Nephron (organoid): Measurements from ENCODE around the gene FAM83F.

Experiments
- H3K27ac Mint-ChIP-seq, 3 experiments: 2 replicates each; pipeline ENCODE4 v1.8.0; 2020; ENCODE audit warnings: mixed read lengths in 3 of 3, mild to moderate bottlenecking in 2 of 3, moderate library complexity in 1 of 3
- H3K27me3 Mint-ChIP-seq: 2 replicates; pipeline ENCODE4 v1.8.0; 2021; ENCODE audit warnings: low read depth, mild to moderate bottlenecking, moderate library complexity, mixed read lengths
- H3K36me3 Mint-ChIP-seq: 2 replicates; pipeline ENCODE4 v1.8.0; 2020; ENCODE audit warnings: low read depth, mixed read lengths
- H3K4me1 Mint-ChIP-seq: 2 replicates; pipeline ENCODE4 v1.8.0; 2020; ENCODE audit warnings: mixed read lengths
- H3K4me3 Mint-ChIP-seq, 3 experiments: 2 replicates each; pipeline ENCODE4 v1.8.0; 2020; ENCODE audit warnings: mild to moderate bottlenecking in 3 of 3, mixed read lengths in 3 of 3, moderate library complexity in 2 of 3
- H3K9me3 Mint-ChIP-seq: 2 replicates; pipeline ENCODE4 v1.8.0; 2020; ENCODE audit warnings: mixed read lengths
- CTCF ChIP-seq, 3 experiments: fragments of 200-600 bp; sonication (generic); IDR thresholded peaks; one replicate each; pipeline ENCODE4 v1.5.0; 2021; ENCODE audit warnings: antibody characterized with exemption in 3 of 3; ENCODE audit not compliant: unreplicated experiment in 3 of 3

FAM83F gene

DNA sequence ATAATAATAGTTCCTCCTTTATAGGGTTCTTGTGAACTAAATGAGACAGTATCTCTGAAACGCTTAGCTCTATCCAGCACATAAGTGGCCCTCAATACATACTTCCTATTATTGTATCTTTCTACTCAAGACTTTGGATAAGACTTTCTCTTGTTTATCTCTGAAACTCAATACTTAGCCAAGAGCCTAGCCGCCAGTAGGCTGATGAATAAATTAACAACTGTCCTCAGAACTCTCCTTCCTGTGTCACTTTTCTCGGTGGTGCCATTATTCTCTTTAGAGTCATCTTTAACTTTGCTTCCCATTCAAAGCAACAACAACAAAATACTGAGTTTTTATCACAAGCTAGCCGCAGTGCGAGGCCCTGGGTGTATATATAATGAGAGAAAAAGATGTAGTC, 86.9 kb downstream of the FAM83F start:
- Mint-ChIP-seq H3K9me3 (no peaks in the 10 kb centered on the region), H3K36me3 (peaks cover 3% of the 10 kb centered on the region), H3K27me3 (no peaks in the 10 kb centered on the region), H3K27ac (no peak overlapping the region), H3K4me1 (no peaks in the 10 kb centered on the region), H3K4me3 (no peak overlapping the region)
- no peak for TF ChIP-seq CTCF (IDR thresholded peaks at IDR 0.05; ENCODE audit: unreplicated experiment in 3 of 3)

GRCh38 chr22:40082184-40082583, 87.4 kb downstream of the FAM83F start:
- no peaks in the 10 kb centered on the region for H3K27me3 Mint-ChIP-seq
- H3K9me3 Mint-ChIP-seq: no peaks in the 10 kb centered on the region
- H3K27ac Mint-ChIP-seq: no peak overlapping the region
- no peaks in the 10 kb centered on the region for H3K4me1 Mint-ChIP-seq
- peaks cover 3% of the 10 kb centered on the region for H3K36me3 Mint-ChIP-seq
- TF ChIP-seq CTCF (IDR thresholded peaks at IDR 0.05; ENCODE audit: unreplicated experiment in 3 of 3): no peak
- no peak overlapping the region for H3K4me3 Mint-ChIP-seq

DNA sequence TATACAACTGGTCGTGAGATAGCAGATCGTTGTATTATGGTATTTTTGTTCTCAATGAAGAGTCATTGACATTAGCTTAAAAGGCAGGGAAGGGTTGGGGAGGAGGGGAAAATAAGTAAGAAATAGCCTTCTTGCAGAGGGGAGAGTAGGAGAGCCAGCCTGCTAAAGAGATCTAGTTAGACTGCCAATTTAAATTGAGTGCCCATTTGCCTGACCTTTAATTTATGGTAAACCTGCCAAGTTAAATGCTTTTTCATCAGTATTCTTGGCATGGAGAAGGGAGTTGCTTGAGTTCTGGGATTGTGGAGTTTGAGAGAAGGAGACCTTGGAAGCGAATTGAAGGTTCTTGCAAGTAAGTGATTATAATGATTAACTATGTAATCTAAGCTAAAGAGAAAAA, 89.0 kb downstream of the FAM83F start:
- no peaks in the 10 kb centered on the region for H3K4me1 Mint-ChIP-seq

DNA sequence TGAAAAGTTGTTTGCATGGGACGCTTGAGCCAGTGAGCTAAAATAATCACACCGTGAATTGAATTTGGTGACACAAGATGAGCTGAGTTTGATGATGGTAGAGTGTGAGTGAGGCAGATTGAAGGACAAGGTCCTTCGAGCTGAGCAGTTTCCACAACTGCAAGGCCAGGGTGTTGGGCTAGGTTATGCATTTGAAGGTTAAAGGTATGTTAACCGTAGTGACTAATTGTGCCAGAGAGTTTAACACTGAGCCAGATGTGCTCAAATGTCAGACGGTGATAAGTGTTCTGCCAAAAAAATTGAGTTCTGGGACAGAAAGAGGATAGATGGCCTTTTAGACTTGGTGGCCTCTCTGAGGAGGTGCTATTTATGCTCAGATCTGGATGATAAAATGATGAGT, 89.5 kb downstream of the FAM83F start:
- H3K4me1 Mint-ChIP-seq: no peaks in the 10 kb centered on the region
- H3K36me3 Mint-ChIP-seq: peaks cover 3% of the 10 kb centered on the region
- no peaks in the 10 kb centered on the region for H3K9me3 Mint-ChIP-seq
- TF ChIP-seq CTCF (IDR thresholded peaks at IDR 0.05; ENCODE audit: unreplicated experiment in 3 of 3): no peak
- H3K4me3 Mint-ChIP-seq: no peak overlapping the region
- no peak overlapping the region for H3K27ac Mint-ChIP-seq
- no peaks in the 10 kb centered on the region for H3K27me3 Mint-ChIP-seq

More for the DNA sequence above, 89.0 kb downstream of the FAM83F start:
- Mint-ChIP-seq H3K27me3 (no peaks in the 10 kb centered on the region), H3K27ac (no peak overlapping the region), H3K9me3 (no peaks in the 10 kb centered on the region), H3K4me3 (no peak overlapping the region), H3K36me3 (peaks cover 3% of the 10 kb centered on the region)
- TF ChIP-seq CTCF (IDR thresholded peaks at IDR 0.05; ENCODE audit: unreplicated experiment in 3 of 3): no peak

- no peak overlapping the region for H3K4me3 Mint-ChIP-seq
- H3K27ac Mint-ChIP-seq: no peak overlapping the region
- H3K9me3 Mint-ChIP-seq: no peaks in the 10 kb centered on the region
- H3K4me1 Mint-ChIP-seq: no peaks in the 10 kb centered on the region
- H3K36me3 Mint-ChIP-seq: no peaks in the 10 kb centered on the region
- TF ChIP-seq CTCF (IDR thresholded peaks at IDR 0.05; ENCODE audit: unreplicated experiment in 3 of 3): no peak
- H3K27me3 Mint-ChIP-seq: no peaks in the 10 kb centered on the region
These were observed 94.1 kb downstream of the FAM83F start for GRCh38 chr22:40088818-40089217.
